K562 (cell line): Measurements from ENCODE around the gene SLC25A45. TPM values are rescaled to one million over a fixed set of nuclear protein-coding genes. Genes with fewer than 3 reads are reported as not detected.
A peak's percentile ranks its signal among the peaks of the same experiment; 100 is the strongest.

ENCODE experiments used
- ATF7 ChIP-seq: fragments of 450-650 bp; IDR thresholded peaks from 2 replicates; pipeline ENCODE4 v1.7.1; 2014; ENCODE audit warnings: mild to moderate bottlenecking, moderate library complexity
- ETV5 ChIP-seq: sonication (generic); formaldehyde crosslinking; IDR thresholded peaks from 2 replicates; pipeline ENCODE4 v1.4.0; 2020; ENCODE audit warnings: low read depth, mild to moderate bottlenecking, missing genetic modification reagents
- FOSL1 ChIP-seq: fragments of 200-800 bp; sonication (Bioruptor generic); conservative IDR thresholded peaks from 2 replicates; pipeline ENCODE4 v1.6.1; 2016; ENCODE audit warnings: missing genetic modification characterization, missing compliant biosample characterization
- HMG20B ChIP-seq: fragments of 250-450 bp; sonication (Bioruptor Pico); IDR thresholded peaks from 2 replicates; pipeline ENCODE4 v1.5.0; 2021; ENCODE audit warnings: mild to moderate bottlenecking
- TAF9B ChIP-seq: fragments of 450-650 bp; IDR thresholded peaks from 2 replicates; pipeline ENCODE4 v1.6.1; 2018; ENCODE audit warnings: mild to moderate bottlenecking; ENCODE audit not compliant: partially characterized antibody
- polyA plus RNA-seq, 8 experiments: library from polyadenylated mRNA; depleted of rRNA in 4 of 8; stranded (reverse) in 5 of 8; unstranded in 3 of 8; fragments of >200 nt; fragmentation: Nextera tagmentation in 2 of 8; fragmentation: Illumina TruSeq in 1 of 8; extraction: Ambion mirVana in 2 of 8; extraction: Trizol in 1 of 8; gene quantifications; 2 replicates each; pipeline versions ENCODE4 v1.2.1 to v1.2.3, GENCODE V29; 2011 to 2014; ENCODE audit warnings: inconsistent platforms in 1 of 8, missing spikeins in 1 of 8
- total RNA-seq, 7 experiments: library from RNA; depleted of rRNA in 6 of 7; stranded (reverse); fragments of >200 nt in 6 of 7; fragmentation: Illumina TruSeq in 2 of 7; extraction: Trizol in 2 of 7; gene quantifications; 2 replicates each; pipeline versions ENCODE4 v1.2.1 to v1.2.3, GENCODE V29; 2011 to 2021; ENCODE audit warnings: low replicate concordance in 1 of 7
- TF ChIP-seq, protein P1 (sequence below): fragments of 450-650 bp; IDR thresholded peaks from 2 replicates; pipeline ENCODE4 v1.6.1; 2016; ENCODE audit warnings: low read depth
- TF ChIP-seq, protein P2 (sequence below), 2 experiments: fragments of 450-650 bp; IDR thresholded peaks; 2 replicates each; pipeline ENCODE4 v1.6.1; 2016
- TF ChIP-seq, protein P3 (sequence below): sonication (generic); formaldehyde crosslinking; IDR thresholded peaks from 2 replicates; pipeline ENCODE4 v1.4.0; 2020; ENCODE audit warnings: mild to moderate bottlenecking, missing genetic modification reagents

The SLC25A45 gene
- total and polyA plus RNA-seq, 9 of the 15 experiments (the other 6 are each of a cell fraction or from before 2014, with no cell fraction given), result 0.15 to 2.3 (median 0.68) TPM

DNA sequence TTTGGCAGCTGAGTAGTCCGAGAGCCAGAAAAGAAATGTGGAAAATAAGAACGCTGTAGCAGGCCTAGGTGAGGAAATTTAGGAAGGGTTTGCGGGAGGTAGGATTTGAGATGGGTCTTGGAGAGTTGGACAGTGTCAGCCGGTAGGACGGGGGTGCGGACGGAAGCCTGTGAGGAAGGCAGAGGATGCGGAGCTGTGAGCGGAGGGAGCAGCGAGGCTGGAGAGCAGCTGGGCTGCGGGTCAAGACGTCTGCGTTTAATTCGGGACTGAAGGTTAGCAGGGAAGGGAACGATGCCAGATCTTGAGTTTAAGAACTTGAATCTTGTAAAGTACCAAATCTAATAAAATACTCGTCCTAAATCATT, 28.6 kb downstream of the SLC25A45 start (continued):
- TF ChIP-seq, protein P1, sequence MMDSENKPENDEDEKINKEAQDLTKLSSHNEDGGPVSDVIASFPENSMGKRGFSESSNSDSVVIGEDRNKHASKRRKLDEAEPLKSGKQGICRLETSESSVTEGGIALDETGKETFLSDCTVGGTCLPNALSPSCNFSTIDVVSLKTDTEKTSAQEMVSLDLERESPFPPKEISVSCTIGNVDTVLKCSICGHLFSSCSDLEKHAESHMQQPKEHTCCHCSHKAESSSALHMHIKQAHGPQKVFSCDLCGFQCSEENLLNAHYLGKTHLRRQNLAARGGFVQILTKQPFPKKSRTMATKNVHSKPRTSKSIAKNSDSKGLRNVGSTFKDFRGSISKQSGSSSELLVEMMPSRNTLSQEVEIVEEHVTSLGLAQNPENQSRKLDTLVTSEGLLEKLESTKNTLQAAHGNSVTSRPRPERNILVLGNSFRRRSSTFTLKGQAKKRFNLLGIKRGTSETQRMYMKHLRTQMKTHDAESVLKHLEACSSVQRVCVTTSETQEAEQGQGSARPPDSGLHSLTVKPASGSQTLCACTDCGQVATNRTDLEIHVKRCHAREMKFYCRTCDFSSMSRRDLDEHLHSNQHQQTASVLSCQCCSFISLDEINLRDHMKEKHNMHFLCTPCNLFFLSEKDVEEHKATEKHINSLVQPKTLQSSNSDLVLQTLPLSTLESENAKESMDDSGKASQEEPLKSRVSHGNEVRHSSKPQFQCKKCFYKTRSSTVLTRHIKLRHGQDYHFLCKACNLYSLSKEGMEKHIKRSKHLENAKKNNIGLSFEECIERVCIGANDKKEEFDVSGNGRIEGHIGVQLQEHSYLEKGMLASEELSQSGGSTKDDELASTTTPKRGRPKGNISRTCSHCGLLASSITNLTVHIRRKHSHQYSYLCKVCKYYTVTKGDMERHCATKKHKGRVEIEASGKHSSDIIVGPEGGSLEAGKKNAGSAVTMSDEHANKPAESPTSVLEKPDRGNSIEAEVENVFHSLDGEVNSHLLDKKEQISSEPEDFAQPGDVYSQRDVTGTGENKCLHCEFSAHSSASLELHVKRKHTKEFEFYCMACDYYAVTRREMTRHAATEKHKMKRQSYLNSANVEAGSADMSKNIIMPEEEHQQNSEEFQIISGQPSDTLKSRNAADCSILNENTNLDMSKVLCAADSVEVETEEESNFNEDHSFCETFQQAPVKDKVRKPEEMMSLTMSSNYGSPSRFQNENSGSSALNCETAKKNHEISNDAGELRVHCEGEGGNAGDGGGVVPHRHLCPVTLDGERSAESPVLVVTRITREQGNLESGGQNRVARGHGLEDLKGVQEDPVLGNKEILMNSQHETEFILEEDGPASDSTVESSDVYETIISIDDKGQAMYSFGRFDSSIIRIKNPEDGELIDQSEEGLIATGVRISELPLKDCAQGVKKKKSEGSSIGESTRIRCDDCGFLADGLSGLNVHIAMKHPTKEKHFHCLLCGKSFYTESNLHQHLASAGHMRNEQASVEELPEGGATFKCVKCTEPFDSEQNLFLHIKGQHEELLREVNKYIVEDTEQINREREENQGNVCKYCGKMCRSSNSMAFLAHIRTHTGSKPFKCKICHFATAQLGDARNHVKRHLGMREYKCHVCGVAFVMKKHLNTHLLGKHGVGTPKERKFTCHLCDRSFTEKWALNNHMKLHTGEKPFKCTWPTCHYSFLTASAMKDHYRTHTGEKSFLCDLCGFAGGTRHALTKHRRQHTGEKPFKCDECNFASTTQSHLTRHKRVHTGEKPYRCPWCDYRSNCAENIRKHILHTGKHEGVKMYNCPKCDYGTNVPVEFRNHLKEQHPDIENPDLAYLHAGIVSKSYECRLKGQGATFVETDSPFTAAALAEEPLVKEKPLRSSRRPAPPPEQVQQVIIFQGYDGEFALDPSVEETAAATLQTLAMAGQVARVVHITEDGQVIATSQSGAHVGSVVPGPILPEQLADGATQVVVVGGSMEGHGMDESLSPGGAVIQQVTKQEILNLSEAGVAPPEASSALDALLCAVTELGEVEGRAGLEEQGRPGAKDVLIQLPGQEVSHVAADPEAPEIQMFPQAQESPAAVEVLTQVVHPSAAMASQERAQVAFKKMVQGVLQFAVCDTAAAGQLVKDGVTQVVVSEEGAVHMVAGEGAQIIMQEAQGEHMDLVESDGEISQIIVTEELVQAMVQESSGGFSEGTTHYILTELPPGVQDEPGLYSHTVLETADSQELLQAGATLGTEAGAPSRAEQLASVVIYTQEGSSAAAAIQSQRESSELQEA, result peak; percentile 47; the same call in 1 of the 2 replicates
- TF ChIP-seq, protein P2, sequence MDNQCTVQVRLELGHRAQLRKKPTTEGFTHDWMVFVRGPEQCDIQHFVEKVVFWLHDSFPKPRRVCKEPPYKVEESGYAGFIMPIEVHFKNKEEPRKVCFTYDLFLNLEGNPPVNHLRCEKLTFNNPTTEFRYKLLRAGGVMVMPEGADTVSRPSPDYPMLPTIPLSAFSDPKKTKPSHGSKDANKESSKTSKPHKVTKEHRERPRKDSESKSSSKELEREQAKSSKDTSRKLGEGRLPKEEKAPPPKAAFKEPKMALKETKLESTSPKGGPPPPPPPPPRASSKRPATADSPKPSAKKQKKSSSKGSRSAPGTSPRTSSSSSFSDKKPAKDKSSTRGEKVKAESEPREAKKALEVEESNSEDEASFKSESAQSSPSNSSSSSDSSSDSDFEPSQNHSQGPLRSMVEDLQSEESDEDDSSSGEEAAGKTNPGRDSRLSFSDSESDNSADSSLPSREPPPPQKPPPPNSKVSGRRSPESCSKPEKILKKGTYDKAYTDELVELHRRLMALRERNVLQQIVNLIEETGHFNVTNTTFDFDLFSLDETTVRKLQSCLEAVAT (IDR thresholded peaks at IDR 0.05), result 0 out of 4 replicates have a peak, but pooled peaks of 1 of the 2 experiments have one; percentile 23
- TF ChIP-seq HMG20B (CRISPR knock-in tag) (no peak), ETV5 (CRISPR knock-in tag) (no peak), FOSL1 (tag) (no peak), ATF7 (no peak), TAF9B (no peak)
- TF ChIP-seq, protein P3, sequence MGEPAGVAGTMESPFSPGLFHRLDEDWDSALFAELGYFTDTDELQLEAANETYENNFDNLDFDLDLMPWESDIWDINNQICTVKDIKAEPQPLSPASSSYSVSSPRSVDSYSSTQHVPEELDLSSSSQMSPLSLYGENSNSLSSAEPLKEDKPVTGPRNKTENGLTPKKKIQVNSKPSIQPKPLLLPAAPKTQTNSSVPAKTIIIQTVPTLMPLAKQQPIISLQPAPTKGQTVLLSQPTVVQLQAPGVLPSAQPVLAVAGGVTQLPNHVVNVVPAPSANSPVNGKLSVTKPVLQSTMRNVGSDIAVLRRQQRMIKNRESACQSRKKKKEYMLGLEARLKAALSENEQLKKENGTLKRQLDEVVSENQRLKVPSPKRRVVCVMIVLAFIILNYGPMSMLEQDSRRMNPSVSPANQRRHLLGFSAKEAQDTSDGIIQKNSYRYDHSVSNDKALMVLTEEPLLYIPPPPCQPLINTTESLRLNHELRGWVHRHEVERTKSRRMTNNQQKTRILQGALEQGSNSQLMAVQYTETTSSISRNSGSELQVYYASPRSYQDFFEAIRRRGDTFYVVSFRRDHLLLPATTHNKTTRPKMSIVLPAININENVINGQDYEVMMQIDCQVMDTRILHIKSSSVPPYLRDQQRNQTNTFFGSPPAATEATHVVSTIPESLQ (CRISPR knock-in tag), result 0 out of 2 replicates have a peak, but pooled peaks have one; percentile 39
